ENCODE data around the gene ZNF497.
"Not testable (repeated sequence)": the region's sequence is repeated elsewhere in the genome, so short reads cannot be mapped to it uniquely, and the experiment has no call there.

ZNF497 gene

DNA sequence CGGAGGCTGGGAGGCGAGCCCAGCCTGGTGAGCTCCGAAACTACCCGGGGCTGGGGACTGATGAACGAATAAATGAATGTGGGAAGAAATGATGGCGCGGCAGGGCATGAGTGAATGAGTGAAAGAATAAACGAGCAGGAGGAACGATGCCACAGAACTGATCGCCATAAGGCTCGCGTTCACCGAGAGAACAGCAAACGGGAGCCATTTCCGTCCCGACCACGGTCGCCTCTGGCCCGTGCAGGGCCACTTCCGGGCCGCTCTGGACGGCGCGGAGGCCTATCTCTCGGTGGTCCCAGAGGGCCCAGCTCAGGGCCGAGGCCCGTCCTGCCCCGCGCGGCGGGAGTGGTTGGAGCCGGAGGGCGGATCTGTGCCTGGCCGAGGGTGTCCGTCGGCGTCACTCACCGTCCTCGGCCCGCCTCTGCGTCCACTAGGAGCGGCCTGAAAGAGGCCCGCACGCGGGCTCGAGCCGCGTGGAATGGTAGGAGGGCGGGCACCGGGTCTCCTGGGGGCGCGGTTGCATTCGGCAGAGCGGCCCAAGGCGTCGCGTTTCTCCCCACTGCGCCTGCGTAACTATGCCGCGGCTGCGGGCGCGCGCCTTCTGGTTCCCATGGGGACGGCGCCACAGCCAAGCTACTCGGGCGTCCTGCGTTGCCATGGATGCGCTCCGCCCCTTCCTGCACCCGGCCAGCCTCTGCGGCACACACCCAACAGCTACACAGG lies at the start of gene ZNF497:
Gene ZNF497, minus strand, starts transcription at position 480 of the 723 bp plus-strand sequence. CDS start 5,116 bp downstream, outside the sequence.
- peak; percentile 98 for DNase-seq (ENCODE audit: low spot score)

DNA sequence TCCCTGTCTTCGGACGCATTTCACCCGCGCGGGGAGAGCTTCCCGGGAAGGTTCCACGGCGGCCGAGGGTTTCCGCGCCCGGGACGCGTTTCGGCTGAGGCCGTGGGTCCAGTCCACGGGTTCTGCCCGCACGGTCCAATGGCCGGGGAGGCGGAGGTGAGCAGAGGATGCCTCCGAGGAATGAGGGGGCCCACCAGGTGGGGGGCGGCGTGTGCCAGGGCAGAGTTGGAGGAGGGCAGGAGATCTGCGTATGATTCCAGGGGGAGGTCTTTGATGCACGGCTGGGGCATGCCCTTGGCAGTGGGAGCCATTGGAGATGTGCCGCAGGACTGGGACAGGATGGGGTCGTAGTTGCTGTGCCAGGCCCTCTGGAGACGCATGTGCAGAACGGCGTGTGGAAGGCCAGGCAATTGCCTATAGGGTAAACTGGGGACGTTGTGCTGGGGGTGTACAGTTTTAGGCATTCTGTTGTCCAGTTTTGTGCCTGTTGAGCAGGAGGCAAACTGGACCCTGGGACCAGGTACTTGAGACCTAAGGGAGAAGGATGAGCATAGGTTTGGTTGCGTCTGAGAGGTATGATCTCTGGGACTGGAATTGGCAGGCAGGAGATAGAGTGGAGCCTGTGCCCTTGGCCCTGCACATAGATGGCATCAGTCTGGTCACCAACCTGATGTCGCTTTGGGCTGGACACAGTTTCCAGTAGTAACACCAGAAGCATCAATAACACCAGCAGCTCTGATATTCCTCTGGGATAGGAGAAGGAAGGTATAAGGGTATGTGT lies 46.6 kb upstream of the ZNF497 start:
- peak; percentile 40 for DNase-seq (ENCODE audit: low spot score)

DNA sequence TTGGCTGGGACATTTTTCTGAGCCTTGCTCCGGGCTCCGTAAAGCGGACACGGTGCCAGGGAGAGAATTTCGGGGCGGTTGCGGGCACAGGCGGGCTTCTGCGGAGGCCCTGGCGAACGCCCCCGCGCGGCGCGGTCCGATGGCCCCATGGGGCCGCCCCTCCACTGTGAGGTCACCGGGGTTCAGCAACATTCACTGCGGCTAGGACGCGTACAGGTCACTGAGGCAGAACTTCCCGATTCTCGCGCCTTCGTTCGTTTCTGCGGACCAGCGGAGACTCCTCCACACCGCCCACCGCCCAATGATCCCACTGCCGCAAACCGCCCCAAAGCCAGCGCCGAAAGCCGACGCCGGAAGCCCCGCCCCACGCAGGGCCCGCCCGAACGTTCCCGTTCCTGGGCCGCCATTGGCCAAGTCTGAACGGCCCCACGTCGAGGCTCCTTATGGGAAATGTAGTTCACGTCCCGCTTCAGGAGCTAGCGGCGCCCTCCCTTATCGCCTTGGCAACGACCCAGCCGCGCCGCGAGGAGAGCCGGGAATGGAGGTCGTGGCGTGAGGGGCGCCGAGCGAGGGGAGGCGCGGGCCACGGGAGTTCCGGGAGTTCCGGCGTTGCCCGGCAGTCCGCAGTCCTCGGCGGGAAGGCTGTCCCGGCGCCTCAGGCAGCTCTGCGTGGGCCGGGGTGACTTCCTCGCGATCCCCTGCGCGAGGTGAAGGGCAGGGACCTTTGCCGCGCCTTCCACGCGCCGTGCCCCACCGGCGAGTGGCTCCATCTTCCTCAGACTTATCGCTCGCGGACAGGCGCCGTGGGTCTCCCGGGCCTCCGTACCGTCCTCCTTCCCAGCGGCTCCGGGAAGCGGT lies 45.8 kb upstream of the ZNF497 start, which contains the start of gene ZNF584:
Gene ZNF584, plus strand, starts transcription at position 498 of the 858 bp plus-strand sequence. CDS start 499 bp downstream, outside the sequence.
- peak; percentile 96 for DNase-seq (ENCODE audit: low spot score)

DNA sequence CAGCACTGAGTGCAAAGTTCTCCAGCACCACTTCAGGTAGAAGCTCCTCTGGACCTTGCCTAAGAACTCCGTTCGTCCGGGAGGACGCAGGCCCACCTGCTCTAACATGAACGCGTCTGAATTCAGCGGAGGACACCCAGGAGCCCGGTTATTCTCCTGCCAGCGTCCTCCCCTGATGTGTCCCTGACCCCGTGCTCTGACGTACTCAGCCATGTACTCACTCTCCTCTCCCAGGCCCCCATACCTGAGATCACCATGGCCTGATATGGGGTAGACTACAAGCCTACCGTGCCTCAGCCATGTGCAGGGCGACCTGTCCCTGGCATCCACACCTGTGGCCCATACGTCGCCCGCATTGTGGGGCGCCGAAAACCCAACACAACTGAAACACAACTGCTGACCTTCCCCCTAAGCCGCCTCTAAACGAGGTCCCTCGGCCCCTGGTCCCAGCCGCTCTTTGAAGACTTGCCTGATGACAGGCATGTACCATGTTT lies 45.2 kb upstream of the ZNF497 start:
- DNase-seq (ENCODE audit: low spot score), result no peak

DNA sequence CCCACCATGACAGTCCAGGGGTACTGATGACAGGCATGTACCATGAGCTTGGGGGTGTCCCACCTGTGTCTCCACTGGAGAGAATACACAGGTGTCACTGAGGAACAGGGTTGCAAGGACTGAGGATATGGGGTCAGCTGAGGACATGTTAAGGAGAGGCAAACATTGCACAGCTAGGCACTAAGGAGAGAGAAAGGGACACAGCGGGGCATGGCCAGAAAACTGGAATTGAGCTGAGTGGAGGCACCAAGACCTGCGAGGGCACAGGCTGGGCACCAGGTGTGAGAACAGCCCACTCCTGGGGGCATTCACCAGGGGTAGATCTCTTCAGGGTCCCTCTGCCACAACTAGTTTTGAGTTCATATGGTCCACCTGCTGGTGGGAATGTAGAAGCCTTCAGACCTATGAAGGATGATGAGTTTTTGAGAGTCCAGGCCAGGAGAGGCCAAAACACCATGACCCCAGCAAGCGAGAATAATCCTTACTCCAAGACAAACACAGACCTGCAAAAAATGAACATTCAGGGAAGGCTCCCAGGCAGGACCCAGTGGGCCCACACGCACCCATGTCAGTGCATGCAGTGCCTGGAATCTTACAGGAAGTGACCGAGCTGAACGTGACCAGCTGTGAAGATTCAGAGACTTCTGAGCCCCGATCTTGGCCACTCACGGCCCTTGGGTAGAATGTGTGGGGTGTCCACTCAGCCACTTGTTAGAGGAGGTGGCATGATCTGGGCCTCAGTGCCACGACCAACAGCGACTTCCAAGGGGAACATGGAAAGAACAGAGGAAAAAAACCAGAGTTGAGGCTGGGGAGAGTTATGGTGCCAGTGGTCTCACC lies 44.5 kb upstream of the ZNF497 start:
- DNase-seq (ENCODE audit: low spot score), result no peak

DNA sequence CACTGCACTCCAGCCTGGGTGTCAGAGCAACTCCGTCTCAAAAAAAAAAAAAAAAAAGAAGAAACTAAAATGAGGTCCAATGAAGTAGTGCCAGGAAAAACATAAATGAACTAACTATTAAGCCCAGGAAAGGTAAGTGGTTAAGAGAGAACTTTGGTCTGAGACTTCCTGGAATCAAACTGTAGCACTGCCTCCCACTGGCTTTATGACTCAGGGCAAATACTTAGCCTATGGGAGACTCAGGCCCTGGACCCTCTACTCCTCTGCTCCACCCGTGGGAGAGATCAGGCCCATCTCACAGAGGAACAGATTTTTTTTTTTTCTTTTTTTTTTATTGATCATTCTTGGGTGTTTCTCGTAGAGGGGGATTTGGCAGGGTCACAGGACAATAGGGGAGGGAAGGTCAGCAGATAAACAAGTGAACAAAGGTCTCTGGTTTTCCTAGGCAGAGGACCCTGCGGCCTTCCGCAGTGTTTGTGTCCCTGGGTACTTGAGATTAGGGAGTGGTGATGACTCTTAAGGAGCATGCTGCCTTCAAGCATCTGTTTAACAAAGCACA lies 41.4 kb upstream of the ZNF497 start:
- DNase-seq (ENCODE audit: low spot score), result not testable (repeated sequence)

DNA sequence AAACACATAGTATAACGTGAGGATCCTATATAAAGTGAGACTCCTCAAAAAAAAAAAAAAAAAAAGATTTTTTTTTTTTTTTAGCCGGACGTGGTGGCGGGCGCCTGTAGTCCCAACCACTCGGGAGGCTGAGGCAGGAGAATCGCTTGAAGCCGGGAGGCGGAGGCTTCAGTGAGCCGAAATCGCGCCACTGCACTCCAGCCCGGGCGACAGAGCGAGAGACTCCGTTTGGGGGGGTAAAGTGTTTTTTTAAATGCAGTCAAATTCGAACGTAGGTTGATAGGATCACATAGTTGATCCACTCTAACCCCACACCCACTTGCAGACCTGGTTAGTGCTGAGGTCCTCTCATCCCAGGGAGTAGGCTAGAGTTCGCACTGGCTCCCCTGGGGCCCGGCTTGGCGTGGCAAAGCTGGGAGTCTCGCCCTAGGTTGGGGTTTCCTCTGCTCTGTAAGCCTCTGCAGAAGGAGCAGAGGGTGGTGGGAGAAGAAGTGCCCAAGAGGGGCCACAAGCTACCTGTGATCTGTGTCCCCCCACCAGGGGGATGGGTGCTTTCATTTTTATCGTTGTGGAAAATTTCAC lies 39.4 kb upstream of the ZNF497 start:
- no peak for DNase-seq (ENCODE audit: low spot score)

DNA sequence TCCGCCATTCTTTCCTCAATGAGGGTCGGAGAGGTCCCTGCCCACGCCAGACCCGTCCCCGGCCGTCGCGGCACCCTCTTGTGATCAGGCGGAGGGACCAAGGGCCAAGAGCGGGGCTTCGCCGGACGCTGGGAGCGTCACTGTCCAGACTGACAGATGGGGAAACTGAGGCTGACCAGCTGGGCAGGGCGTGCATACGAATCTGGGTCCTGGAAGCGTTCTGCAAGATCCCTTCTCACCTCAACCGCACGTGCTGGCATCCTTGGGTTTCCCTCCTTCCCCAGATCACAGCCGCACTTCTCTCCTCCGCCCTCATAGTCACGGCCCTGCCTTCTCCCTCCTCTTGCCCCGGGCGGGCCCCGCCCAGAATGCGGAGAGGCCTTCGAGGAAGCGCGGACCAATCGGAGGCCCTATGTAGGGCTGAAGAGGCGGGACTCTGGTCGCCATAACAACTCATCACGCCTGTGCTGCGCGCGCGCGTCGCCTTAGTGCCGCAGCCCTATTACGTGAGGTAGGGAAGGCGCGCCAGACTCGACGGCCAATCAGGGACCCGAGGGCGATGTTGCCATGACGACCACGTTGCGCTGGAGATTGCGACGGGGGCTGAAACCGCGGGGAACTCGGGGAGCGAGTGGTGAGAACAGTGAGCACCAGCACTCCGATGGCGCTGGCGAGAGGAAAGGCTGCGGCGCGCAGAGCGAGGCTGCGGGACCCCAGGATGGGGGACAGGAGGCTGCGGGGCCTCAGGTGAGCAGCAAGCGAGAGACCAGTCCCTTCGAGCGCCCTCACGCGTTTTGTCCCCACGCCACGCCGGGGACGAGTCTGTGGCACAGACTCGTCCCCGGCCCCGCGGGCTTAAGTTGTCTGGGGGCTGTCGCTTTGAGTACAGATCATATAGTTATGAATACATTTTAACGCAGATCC lies 38.6 kb upstream of the ZNF497 start:
- DNase-seq (ENCODE audit: low spot score), result peak; percentile 99

DNA sequence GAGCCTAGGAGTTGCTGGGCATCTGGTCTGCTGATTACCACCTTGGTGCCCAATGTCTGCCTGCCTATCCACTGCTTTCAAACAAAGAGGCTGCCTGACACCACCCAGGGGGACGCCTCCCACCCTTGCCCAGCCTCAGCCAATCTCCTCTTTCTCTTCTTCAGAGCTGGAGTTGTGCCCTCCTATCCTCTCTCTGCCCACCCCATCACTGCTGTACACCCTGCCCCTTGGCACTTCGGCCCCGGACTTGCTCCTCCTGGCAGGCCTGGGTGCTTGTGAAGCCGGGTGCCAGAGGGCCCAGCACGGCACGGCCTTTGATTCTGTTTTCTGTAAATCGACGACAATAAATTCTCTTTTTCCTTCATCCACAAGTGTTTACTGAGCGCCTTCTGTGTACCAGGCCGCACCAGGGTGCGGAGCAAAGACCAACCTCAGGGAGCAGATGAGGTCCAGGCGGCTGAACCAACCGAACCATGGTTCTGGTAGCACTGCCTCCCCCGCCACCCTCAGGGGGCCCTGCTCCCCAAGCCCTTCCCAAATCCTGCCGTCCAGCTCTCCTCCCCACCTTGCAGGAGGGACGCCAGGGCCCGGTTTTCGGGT lies 37.9 kb upstream of the ZNF497 start:
- peak; percentile 37 for DNase-seq (ENCODE audit: low spot score)

DNA sequence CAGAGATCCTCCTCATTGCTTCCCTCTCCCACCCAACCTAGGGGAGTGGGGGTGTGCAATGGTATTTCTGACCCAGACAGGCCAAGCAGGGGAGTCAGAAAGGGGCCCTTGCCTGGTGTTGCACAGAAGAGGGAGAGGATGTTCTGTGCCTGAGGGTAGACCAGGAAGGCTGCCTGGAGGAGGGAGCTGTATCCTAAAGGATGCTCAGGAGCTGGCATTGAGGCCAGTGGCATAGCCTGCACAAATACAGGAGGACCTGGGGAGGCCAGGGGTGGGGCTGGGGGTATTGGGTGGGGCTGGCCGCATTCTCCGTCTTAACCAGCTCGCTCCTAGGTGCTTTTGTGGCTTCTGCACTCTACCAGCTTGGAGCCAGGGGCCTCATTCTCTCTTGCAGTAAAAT lies 37.4 kb upstream of the ZNF497 start:
- DNase-seq (ENCODE audit: low spot score), result no peak

DNA sequence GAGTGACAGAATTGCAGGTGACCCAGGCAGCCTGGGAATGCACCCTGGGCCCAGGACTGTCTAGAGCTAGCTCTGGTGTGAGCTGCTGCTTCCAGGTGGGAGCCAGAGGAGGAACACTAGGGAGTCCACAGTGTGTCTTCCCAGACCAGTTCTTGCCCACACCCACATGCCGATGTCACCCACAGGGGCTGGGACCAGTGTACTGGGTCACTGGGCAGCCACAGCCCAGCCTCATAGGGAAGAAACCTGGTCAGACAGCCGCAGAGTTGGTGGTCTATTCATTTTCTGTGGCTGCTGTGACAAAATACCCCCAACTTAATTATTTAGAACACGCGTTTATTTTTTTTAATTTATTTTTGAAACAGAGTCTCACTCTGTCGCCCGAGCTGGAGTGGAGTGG lies 36.0 kb upstream of the ZNF497 start:
- DNase-seq (ENCODE audit: low spot score), result no peak

DNA sequence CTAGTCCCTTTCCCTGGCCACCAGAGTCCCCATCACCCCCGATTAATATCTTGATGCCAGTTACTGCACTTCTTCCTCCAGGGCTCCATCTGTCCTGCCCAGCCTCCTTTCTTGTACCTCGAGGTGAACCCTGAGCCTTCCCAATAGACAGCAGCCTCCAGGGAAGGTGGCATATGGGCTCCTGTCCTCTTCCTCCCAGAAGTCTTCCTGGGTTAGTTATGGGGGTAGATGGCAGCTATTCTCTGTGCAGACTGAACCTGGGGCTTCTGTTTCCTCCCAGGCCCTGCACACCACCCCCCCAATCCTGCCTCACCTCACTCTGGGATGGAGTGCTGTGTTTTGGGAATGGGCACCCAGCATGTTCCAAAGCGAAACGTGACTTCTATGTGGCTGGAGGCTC lies 35.5 kb upstream of the ZNF497 start:
- DNase-seq (ENCODE audit: low spot score), result no peak

DNA sequence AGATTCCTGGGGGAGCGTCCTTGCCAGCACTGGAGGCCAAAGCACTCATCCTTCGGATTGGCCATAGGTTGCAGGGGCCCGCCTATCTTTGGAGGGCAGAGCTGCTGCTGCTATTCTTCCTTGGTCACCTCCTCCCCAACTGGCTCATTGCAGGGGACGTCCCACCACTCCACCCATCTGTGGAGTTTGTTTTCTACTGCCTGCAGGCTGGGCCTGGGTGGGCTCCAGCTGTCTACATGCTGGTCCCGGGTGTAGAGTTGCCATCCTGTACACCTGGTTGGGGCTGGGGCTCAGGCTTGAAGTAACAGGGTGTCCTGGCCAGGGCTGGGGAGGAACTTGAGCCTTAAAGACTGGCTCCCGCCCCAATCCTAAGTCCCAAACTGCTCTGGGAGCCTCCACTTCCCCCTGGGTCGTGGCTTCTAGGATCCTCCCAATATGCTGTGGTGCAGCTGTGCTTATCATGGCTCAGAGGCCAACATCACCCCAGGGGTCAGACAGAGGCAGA lies 35.0 kb upstream of the ZNF497 start:
- no peak for DNase-seq (ENCODE audit: low spot score)

DNA sequence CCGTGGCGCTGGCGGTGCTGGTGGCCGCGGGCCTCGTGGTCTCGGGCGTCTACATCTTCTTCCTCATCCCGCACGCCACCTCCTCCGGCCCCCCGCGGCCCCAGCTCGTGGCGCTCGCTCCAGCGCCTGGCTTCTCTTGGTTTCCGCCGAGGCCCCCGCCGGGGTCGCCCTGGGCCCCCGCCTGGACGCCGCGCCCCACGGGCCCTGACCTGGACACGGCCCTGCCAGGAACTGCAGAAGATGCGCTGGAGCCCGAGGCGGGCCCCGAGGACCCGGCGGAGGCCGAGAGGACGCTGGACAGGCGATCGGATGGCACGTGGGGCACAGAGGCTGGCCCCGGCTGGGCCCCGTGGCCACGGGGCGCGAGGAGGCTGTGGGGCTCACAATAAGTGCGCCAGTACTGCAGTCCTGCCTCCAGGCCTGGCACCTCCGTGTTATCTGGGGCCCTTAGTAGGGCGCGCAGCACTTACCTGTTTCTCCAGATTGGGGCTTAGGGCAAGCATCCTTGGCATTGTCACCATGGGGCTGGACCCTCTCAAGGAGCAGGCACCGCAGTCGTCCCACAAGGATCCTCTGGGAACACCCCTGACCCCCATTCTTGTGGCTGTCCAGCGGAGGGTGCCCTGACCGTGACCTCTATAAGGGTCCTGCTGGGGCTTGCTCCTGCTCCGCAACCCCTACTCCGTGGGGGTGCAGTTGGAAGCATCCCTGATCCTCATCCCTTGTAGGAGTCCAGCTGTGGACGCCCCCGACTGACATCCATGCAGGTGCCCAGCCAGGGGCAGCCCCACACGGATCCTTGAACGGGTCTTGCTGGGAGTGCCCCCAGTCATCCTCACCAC lies 34.4 kb upstream of the ZNF497 start:
- DNase-seq (ENCODE audit: low spot score), result no peak

DNA sequence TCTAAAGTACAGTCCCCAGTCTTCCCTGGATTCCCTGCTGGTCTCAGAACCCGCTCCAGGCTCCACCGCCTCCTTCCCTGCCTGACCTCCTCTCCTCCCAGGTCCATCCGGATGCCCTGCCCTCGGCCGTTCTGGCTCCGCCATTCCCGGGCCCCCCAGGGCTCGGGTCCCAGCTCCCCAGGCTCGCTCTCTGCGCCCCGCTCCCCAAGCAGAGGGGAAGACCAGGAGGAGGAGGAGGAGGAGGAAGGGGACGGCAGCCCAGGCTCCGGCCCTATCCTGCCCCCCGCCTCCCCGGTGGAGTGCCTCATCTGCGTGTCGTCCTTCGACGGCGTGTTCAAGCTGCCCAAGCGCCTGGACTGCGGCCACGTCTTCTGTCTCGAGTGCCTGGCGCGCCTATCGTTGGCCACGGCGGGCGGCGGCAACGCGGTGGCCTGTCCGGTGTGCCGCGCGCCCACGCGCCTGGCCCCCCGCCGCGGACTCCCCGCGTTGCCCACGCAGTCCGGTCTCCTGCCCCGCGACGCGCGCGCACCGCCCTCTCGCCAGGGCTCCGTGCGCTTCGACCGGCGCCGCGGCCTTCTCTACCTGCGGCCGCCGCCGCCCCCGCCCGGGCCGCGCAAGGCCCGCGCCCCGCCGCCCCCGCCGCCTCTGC lies 33.6 kb upstream of the ZNF497 start:
- DNase-seq (ENCODE audit: low spot score), result peak; percentile 20

DNA sequence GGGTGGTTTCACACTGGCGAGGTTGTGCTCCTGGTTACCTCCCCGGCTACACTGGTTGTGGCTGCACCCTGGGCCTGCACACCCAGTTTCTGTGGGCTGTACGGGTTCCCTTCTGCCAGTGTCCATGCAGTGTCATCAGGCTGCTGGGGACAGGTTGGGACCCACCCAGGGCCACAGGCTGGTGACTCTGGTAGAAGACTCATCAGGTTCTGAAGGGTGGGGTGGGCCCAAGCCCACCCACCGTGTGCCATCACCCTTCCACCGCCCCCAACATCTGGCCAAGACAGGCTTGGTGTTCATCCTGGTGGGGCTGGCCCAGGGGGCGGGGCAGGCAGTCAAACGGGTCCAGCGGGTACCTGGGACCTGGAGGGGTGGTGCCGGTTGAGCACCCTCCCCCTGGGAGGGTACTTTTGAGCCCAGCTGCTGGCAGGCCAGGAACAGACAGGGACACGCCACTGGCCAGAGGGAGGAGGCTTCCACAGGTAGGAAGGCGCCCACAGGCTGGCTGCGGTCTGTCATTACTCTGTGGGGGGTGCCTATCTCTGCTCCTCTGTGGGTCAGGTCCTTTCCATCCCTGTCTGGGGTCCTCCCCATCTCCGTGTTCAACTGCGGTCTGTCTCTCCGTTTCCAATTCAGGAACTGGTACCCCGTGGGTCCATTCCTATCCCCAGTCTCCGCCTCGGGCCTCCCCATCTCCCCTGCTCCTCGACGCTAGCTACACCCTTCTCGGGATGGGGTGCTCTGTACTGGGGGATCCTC lies 32.8 kb upstream of the ZNF497 start, which contains the start of gene RNF225:
Gene RNF225, plus strand, starts transcription at position 437 of the 759 bp plus-strand sequence. CDS start 434 bp downstream, outside the sequence.
- no peak for DNase-seq (ENCODE audit: low spot score)
